OCI-LY7 (cell line): ENCODE measurements around the gene KIF21B.

ENCODE experiments used
- CTCF ChIP-seq: fragments of 200-600 bp; sonication (generic); conservative IDR thresholded peaks from 2 replicates; pipeline ENCODE4 v1.5.1; 2014; ENCODE audit warnings: mild to moderate bottlenecking, antibody characterized with exemption, low read length, moderate library complexity, mixed read lengths
- EZH2phosphoT487 ChIP-seq: fragments of 200-600 bp; sonication (generic); IDR thresholded peaks from 2 replicates; pipeline ENCODE4 v1.6.1; 2018; ENCODE audit warnings: low read depth, borderline replicate concordance, mild to moderate bottlenecking, mixed run types, antibody characterized with exemption, low read length, moderate library complexity, mixed read lengths

- TF ChIP-seq CTCF (no peak), EZH2phosphoT487 (no peak)
Observed at GRCh38 chr1:201004154-201004553, 19.4 kb downstream of the KIF21B start.
